NCI-H2196 (cell line): ENCODE results near the gene SRSF4.
"Not testable (repeated sequence)": the region's sequence is repeated elsewhere in the genome, so short reads cannot be mapped to it uniquely, and the experiment has no call there.

Source experiments
- DNase-seq: peaks from one replicate; lab custom pipeline; 2025; ENCODE audit not compliant: unreplicated experiment; lab: John Stamatoyannopoulos, UW

Gene SRSF4

DNA sequence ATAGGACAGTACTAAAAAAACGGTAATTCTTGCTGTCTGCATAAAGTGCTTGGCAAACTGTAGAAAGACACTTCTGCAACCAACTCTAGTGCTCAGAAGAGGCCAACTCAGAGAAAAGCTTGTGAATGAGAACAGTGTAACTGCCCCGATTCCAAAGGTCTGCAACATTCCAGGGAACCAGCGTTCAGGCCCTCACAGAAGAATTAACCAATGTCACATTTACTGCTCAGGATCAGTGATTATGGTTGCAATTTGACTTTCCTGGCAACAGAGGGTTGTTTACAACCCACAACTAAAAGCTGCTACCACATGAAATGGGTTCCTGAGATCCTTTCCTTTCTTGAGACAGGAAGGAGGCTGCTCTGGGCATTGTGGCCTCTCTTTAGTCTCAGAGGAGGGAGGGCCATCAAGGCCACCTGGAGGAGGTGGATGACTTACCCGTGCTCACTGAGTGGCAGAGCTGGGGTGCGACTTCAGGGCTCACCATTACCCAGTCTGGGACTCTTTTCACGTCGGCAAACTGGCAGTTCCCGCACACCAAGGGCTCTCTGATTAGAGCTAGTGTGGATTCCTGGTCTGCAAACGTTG is 15.3 kb downstream of the SRSF4 start:
- no peak for DNase-seq

DNA sequence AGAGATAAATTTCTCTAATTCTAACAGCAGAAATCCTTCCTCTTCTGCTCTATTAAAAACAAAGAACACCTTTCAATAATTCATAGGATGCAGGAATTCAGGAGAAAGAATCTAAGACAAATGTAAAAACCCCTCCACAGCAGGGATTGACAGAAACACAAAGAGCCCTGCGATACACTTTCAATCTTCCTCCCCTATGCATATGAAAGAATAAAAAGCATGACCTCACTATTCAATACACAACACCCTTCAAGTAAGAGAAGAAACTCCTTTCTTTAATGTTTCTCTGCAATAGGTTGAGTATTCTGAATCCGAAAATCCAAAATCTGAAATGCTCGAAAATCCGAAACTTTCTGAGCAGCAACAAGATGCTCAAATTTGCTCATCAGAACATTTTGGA is 17.1 kb downstream of the SRSF4 start:
- DNase-seq = no peak

DNA sequence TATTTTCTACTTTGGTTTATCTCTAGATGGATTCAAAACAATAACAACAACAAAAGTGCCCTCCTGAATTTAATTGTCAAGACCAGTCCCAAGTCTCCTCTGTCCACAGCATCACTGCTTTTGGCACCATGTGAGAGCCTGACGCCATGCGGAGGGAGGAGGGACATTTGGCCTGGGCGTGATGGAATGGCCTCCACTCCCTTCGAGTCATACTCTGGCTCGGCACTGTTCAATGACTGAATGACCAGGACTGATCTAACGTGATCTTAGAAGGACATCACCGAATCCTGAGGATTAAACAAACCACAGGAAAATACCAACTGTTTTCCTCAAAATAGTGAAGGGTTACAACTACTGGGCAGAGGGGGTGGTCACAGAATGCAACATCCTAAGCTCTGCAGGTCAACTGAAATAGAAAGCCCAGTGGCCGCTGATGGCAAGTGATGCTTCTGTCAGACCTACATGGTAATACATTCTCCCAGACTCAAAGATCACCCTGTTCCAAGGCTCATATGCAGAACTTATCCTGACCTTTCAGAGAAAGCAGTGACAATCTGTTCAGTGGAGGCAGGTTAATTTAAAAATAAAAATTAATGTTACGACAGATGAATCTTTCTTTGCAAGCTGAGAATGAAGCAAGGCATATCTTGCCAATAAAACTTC is 19.1 kb downstream of the SRSF4 start:
- no peak for DNase-seq

DNA sequence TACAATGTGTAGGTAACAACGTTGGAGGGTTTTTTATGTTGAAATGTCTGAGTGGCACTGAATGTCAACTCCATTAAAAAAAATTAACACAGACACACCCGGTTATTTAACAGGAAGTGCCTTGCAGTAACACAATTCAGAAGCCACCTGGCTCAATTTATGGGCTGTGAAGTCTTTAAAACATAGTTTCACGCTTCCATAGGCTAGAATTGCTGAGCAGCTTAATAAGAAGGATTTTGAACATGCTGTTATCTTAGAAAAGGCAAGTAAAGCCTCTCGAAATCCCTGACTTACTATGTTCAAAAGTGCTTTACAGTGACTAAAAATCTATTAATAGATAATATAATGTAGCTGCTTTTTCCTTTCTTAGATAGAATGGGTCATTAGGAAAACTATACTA is 19.7 kb downstream of the SRSF4 start:
- DNase-seq = no peak

DNA sequence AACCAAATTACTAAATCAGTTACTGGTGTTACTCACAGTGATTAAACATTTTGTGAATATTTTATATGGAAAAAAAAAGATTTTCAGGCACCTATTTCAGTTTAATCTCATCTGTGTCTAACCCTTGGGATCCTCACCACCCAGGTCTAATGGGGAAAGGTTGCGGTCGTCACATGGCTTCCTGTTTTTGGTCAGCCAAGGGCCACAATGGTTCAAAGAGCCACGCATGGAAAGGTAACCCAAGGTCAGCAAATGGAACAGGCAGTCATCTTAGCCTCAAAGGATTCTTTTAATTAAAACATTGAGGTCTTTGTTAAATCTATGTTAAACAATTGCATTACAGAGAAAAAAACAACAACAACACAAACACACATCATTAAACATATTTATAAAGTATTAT is 21.9 kb downstream of the SRSF4 start:
- no peak for DNase-seq

DNA sequence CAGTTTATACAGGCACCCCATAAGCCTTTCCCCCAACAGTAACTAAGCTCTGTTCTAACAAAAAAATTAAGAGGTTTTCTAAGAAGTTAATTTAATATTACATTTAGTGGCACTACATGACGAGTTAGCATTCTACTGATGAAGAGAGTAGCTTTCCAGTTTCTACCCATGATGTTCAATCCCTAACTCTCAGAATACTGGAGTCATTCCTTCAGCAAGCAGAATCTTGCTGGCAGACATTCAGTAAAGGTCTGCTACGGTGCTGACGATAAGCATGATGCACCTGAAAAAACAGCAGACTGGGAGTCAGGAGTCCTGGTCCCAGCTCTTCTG is 24.5 kb downstream of the SRSF4 start:
- no peak for DNase-seq

DNA sequence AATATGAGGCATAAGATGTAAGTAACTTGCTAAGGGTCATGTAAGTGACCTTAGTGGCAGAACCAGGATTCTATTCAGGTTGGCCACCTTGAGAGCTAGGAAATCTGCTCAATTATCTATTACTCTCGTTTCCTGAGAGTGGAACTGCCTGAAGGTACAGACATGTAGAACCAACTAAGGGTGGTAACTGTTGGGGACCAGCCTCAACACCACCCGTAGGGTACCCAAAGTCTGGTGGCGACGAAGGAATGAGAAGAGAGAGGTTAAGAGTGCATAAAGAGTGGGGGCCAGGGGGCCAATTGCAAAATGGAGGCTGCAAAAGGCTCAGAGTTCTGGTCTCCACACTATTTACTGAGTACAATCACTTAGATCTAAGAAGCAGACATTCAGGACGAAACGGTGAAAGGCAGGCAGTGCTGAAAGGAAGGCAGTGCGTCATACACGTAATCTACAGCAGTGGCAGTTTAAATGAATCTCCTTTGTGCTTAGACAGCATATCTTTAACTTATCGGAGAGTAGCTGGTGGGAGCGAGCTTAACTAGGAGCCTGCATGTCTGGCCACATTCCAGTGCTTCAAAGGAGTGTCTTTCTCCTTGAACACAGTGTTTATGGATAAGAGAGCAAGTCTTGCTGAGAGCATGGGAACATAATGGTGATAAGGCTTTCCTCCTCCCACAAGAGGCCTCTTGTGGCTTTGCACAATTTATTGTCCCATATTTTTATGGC is 25.0 kb downstream of the SRSF4 start:
- no peak for DNase-seq

DNA sequence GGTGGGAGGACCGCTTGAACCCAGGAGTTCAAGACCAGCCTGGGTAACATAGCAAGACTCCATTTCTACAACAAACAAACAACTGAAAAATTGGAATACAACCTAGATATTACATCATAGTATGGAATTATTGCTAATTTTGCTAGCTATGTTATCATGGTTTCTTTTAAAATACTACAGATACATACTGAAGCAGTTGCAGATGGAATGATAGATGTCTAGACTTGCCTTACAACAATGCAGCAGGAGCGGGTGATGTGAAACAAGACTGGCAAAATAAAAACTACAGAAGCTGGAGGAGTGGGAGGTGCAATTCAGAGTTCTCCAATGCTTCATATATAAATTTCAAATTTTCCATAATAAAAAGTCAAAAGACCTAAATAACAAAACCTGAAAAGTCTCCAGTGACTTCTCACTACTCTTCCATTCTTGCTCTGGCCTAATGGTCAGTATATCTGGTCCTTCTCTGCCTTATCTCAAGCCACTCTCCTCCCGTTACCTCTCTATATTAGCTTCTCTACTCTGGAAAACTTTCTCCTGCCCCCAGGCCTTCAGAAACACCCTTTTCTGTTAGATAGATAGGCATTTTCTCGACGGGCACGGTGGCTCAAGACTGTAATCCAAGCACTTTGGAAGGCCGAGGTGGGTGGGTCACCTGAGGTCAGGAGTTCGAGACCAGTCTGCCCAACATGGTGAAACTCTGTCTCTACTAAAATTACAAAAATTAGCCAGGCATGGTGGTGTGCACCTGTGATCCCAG is 29.5 kb downstream of the SRSF4 start:
- no peak for DNase-seq

DNA sequence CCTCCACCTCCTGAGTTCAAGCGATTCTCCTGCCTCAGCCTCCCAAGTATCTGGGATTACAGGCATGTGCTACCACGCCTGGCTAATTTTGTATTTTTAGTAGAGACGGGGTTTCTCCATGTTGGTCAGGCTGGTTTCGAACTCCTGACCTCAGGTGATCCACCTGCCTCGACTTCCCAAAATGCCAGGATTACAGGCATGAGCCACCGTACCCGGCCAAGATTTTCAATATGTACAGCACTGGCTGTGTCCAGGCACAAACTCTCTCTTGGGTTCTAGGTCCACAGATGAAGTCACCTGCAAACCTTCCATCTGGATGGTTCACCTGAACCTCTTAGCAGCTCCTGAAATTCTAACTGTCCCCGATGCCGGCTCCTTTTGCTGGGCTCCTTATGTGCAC is 31.4 kb downstream of the SRSF4 start:
- DNase-seq = not testable (repeated sequence)

DNA sequence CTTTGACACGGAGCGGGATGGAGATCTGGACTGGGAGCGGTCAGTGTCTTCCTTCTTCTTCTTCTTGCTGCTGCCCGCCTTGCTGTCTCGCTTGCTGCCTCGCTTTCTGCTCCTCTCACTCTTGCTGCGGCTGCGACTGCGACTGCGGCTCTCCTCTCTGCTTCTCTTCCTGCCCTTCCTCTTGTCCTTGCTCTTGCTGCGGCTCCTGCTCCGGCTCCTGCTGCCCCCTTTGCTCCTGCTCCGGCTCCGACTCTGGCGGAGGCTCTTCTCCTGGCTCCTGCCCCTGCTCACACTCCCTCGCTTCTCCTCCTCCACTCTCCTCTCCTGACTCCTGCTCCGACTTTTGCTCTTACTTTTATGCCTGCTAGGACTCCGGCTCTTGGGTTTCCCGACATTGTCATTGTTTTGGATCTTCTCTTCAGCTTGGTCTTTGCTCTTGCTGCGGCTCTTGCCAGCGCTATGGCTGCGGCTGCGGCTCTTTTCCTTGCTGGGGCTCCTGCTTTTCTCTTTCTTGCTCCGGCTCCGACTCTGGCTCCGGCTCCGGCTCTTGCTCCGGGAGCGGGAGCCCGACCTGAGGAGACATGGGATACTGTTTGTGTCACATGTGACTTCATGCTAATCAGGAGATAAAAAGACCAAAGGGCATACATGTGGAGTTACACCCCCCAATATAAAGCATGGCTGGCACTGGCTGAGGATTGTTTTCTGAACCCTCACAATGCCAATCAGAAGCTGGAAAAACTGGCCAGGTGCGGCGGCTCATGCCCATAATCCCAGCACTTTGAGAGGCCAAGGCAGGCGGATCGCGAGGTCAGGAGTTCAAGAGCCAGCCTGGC is 32.8 kb downstream of the SRSF4 start:
- no peak for DNase-seq

DNA sequence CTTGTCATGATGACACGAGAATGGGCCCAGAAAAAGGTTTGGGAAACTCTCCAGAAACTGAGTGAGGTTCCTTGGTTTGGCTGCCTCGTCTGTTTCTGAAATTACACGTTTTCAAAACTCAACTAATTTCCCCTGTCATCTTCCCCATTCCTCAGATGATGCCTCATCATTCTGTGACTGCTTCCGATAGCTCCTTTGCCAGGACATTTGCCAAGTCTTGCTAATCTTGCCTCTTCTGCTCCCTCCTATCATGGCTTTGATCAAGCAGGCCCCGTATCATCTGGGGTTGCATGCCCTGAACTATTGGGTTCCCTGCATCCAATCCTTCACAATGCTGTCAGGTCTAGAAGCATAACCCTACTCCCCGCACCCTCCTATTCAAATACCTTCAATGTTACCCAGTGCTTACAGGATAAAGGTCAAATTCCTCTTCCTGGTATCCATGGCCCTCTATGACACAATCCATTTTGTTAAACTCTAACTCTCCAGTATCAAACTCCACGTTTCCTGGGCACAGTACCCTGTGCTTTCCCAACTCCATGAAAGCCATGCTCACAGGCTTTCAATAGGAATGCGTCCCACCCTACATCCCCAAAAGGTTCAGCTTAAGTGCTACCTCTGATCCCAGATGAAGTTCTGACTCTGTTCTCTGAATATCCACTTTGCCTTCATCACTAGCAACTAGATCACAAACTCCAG is 35.8 kb downstream of the SRSF4 start:
- no peak for DNase-seq

DNA sequence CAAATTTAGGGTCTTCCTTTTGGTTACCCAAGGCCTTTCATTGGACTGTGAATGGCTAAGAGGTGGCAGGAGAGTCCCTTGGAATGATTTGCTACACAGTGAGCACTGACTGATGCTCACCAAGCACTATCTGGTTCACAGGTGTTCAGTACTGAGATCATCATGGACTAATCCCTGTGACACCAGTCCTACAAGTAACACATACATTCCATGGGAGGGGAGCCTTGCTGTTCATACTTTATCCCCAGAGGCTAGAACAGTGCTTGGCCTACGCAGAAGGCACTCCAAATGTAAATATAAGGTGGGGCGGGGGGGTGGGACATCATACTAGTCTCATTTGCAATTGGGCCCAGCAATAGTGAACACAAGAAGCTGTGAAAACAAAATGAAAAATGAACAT is 37.5 kb downstream of the SRSF4 start:
- no peak for DNase-seq

DNA sequence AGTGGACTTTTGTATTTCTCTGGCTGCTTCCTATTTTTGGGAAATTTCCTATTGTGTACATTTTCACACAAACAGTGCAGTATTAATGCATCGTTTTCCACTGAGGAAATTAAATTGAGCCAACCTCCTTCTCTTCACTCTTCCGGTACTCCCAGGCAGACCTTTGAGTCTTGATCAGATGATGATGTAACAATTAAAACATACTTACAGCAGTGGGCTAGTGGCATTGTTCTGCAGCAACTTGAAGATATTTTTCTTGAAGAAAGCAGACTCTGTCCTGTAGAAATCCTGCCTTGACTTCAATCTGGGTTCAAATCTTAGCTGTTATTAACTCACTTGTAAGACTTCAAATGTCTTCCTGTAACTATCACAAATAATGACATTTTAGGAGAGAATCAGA is 39.0 kb downstream of the SRSF4 start:
- DNase-seq = no peak

DNA sequence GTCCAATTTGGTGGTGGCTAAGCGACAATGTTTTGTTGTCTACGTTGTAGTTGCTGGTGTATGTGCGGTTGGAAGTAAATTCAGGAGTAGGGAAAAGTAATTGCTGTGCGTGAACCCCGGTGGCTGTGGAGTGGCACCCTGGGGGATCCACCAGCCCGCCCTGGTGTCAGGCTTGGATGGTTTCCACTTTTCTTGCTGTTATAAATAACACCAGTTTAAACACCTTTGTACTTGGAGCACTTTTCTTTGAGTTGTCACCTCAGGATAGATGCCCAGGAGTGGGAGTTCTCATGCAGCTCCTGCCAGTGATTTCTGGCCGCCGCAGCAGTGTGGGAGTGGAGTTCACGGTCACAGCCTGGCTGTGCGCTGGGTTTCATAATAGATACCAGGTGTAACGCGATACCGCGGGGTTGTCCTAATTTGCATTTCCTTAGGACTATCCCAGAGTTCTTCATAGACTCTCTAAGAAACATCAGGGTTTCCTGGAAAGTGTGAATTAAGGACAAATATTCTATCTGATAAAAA is 45.2 kb downstream of the SRSF4 start:
- DNase-seq = no peak

DNA sequence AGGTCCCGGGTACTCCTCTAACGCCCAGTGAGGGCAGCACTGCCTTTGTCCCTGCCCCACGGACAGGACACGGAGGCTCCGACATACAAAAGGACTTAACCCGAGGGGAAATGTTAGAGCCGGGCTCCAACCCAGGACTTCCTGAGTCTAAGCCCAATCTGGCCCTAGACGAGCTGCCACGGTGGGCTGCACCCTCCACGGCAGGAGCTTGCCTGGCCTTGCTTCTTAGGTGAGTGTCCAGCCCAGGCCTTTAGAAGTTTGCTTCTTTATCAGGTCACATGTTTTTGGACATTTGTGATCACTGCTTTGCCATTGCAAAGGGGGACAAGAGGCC is 47.0 kb downstream of the SRSF4 start:
- DNase-seq = no peak

DNA sequence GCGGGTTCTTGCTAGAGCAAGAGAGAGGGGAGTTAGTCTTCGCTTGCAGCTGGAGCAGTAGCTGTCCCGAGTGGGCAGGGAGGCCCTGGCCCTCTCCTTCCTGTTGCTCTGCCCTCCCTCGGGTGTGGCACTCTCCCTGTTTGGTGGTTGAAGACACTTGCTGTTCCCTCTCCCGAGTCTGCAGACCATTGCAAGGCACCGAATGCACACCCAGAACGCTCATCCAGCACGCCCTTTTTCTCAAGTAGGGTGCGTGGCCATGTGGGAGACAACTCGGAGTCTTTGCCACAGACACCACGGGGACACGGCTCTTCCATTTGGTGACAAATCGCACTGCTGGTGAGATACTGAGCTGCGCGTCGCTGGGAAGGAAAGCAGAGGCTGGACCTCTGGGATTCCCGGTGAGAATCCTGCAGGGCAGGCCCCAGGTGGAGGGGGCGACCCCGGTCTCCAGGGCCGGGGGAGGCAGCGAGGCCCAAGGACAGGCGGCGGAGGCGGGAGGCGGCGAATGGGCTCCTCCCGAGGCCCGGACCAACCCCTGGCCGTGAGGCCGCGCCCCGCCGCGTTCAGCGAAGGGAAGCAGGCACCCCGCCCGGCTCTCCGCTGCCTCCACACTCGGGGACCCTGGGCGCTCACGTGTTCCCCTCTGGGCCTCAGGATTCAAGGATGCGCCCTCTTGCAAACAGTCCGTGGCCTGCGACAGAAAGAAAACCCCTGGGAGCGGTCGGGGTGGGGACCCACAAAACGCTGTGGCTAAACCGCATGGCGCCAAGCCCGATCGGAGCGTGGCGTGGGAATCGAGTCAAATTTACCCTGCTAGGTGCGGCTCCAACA is 47.6 kb downstream of the SRSF4 start:
- DNase-seq = no peak

DNA sequence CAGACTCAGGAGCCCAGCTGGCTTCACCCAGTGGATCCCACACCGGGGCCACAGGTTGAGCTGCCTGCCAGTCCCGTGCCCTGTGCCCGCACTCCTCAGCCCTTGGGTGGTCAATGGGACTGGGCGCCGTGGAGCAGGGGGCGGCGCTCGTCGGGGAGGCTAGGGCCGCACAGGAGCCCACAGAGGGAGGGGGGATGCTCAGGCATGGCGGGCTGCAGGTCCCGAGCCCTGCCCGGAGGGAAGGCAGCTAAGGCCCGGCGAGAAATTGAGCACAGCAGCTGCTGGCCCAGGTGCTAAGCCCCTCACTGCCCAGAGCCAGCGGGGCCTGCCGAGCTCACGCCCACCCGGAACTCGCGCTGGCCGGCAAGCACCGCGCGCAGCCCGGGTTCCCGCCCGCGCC is 50.6 kb downstream of the SRSF4 start:
- DNase-seq = not testable (repeated sequence)

DNA sequence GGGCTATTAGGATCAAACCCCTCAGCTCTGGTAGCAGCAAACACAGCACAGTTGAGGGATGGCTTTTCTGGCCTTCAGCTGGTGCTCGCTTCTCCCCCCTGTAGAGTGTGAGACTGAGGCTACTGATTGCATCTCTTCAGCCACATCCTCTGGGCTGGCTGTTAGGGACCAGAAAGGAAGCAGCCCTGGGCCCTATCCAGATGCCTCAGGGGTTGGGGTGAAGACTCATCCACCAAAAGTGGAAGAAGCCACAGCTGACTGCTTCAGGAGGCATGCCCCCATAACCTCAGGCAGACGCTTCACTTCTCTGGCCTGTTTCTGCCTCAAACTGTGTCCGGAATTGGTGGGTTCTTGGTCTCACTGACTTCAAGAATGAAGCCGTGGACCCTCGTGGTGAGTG is 51.8 kb downstream of the SRSF4 start:
- DNase-seq = no peak

DNA sequence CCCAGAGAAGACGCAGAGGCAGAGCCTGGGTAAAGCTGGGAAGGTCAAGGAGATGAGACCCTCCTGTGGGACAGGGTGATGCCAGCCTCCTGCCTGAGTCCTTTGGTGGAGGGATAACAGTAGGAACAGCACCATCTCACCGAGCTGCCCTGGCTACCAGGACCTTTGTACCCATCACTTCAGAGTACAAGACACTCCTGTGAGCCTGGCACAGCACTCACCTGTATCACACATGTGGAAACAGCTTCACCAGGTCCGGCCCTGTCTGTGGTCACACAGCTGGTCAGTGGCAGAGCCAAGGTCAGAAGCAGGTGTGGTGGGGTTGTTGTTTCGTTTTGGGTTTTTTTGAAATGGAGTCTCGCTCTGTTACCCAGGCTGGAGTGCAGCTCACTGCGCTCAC is 53.0 kb downstream of the SRSF4 start:
- no peak for DNase-seq

DNA sequence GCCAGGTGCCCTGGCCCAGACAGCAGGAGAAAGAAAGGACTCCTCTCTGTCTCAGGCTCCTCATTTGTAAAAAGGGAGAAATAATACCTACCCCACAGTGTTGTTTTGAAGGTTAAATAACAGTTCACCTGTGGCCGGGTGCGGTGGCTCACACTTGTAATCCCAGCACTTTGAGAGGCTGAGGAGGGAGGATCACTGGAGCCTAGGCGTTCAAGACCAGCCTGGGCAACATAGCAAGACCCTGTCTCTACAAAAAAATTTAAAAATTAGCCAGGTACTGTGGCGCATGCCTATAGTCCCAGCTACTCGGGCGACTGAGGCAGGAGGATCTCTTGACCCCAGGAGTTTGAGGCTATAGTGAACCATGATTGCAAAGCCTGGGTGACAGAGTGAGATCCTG is 55.5 kb downstream of the SRSF4 start:
- DNase-seq = no peak
